Activated CD8-positive, alpha-beta memory T cell treated with anti-CD3 and anti-CD28 coated beads for 4 hours (primary cell): ENCODE results near the gene DEFB125.
"Not testable (repeated sequence)": the region's sequence is repeated elsewhere in the genome, so short reads cannot be mapped to it uniquely, and the experiment has no call there.

Source experiments
- DNase-seq, 2 donors: peaks; one replicate each; pipeline ENCODE4 v3.0.0-alpha.2; 2020; ENCODE audit warnings: low read depth in 2 of 2

DEFB125 gene

GRCh38 chr20:87401-87800, at the start of gene DEFB125:
DEFB125 (plus strand) TSS chr20:87672; CDS start chr20:87710, 38 bp downstream.
- no peak for DNase-seq

GRCh38 chr20:60035-60918, 27.2 kb upstream of the DEFB125 start:
- no peak for DNase-seq

- no peak for DNase-seq
These were observed 26.2 kb upstream of the DEFB125 start for GRCh38 chr20:61230-61629.

GRCh38 chr20:61757-62156, 25.7 kb upstream of the DEFB125 start:
- no peak for DNase-seq

GRCh38 chr20:62487-62886, 25.0 kb upstream of the DEFB125 start:
- no peak for DNase-seq

GRCh38 chr20:64026-64603, 23.4 kb upstream of the DEFB125 start:
- DNase-seq: no peak

- DNase-seq: no peak
These were observed 22.6 kb upstream of the DEFB125 start for GRCh38 chr20:64766-65322.

- no peak for DNase-seq
These were observed 10.2 kb upstream of the DEFB125 start for GRCh38 chr20:77231-77630.

GRCh38 chr20:78338-78737, 9.1 kb upstream of the DEFB125 start:
- no peak for DNase-seq

- DNase-seq: no peak
These were observed 7.9 kb upstream of the DEFB125 start for GRCh38 chr20:79565-79964.

GRCh38 chr20:90651-91050, 3.2 kb downstream of the DEFB125 start:
- no peak for DNase-seq

- DNase-seq: no peak
These were observed 6.2 kb downstream of the DEFB125 start for GRCh38 chr20:93641-94040.

GRCh38 chr20:95215-95614, 7.7 kb downstream of the DEFB125 start:
- DNase-seq: no peak

- DNase-seq: not testable (repeated sequence)
These were observed 10.2 kb downstream of the DEFB125 start for GRCh38 chr20:97691-98090.

- no peak for DNase-seq
These were observed 14.5 kb downstream of the DEFB125 start for GRCh38 chr20:101975-102374.

- DNase-seq: no peak
These were observed 16.0 kb downstream of the DEFB125 start for GRCh38 chr20:103456-103855.

GRCh38 chr20:112396-112795, 24.9 kb downstream of the DEFB125 start:
- DNase-seq: no peak

GRCh38 chr20:117518-117917, 30.0 kb downstream of the DEFB125 start:
- DNase-seq: no peak

- not testable (repeated sequence) for DNase-seq
These were observed 42.4 kb downstream of the DEFB125 start for GRCh38 chr20:129786-130323.

- no peak for DNase-seq
These were observed 50.4 kb downstream of the DEFB125 start for GRCh38 chr20:137668-138490.

- no peak for DNase-seq
These were observed 54.8 kb downstream of the DEFB125 start, which contains the start of gene DEFB126 for GRCh38 chr20:142290-142689. DEFB126 (plus strand) TSS chr20:142590; CDS start chr20:142629, 39 bp downstream.

- DNase-seq: no peak
These were observed 58.4 kb downstream of the DEFB125 start for GRCh38 chr20:145877-146276.
